ENCODE measurements around the gene MYO5C.
"Not testable (repeated sequence)": the region's sequence is repeated elsewhere in the genome, so short reads cannot be mapped to it uniquely, and the experiment has no call there.

Gene MYO5C

DNA sequence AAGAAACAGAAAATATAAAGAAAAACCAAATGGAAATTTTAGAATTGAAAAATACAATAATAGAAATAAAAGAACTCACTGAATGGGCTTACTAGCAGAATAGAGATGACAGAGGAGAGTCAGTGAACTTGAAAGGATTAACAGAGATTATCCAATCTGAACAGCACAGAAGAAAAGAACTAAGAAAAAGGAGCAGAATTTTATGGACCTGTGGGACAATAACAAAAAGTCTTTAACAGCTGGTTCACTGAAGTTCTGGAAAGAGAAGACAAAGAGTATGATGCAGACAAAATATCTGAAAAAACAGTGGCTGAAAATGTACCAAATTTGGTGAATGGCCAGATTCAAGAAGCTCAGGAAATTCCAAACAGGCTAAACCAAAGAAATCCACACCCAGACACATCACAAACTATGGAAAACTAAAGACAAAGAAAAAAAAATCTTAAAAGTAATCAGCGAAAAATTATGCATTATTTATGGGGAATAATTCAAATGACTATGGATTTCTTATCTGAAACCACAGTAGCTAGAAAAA is 94.7 kb downstream of the MYO5C start:
- no peak for DNase-seq

DNA sequence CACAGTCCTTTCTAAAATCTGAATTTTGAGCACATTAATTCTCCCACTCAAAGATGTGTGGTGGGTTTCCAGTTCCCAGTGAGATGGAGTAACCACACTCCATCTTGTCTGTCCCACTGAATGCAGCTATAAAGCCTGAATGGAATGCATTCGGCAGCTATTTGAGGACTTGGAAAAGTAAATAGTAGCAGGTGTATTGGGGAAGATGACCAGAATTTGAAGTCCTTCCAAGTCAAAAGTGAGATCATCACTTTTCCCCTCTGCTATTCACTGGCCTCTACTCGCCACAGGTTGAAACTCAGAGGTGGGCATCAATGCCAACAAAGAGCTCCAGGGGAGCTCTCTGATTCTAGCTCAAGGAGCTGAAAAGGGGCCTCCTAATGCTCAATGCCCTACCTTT is 96.3 kb downstream of the MYO5C start:
- no peak for DNase-seq

DNA sequence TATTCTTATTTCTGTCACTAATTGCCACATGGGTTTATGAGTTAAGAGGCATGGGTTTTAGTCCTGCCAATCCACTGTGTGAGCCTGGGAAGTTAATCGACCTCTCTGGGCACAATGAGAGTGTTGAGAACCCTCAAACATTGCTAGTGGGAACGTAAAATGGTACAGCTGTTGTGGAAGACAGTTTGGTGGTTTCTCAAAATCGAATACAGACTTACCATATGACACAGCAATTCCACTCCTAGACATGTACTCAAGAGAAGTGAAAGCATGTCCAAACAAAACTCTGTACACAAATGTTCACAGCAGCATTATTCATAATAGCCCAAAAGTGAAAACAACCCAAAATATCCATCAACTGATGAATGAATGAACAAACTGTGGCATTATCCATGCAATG is 98.7 kb downstream of the MYO5C start:
- no peak for DNase-seq

DNA sequence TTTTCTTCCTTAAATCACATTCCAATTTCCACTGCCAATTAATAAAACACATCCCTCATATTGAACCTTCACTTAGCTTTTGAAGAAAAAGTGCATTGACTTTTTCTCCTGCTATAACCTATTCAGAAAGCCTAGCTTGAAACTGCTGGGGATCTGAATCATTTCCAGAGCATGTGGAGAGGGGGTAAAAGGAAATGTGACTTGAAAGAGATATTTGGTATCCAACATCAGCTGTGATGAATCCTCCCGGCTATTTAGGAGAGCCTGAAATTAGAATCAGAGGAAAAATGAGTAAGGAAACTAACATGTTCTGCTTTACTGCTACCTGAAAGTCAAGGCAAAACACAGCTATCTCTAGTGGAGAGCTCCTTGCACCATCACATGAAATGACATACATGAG is 101.8 kb downstream of the MYO5C start:
- DNase-seq, result no peak

DNA sequence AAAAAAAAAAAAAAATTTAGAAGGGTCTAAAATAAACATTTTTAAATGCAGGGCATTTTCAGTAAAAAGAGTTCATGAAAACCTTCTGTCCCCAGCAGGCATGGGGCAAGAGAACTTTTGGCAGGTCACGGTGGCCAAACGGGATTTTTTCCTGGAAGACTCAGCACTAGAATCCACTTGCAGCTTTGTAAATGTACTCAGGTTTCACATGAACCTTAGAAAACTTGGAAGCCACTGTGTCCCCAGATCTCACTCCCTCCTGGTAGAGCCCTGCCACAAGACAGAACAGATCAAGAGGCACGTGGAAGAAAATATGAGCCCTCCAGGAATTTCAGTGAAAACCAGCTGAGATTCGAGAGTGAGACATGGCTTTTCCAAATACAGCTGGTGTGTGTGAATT is 102.3 kb downstream of the MYO5C start:
- DNase-seq, result no peak

DNA sequence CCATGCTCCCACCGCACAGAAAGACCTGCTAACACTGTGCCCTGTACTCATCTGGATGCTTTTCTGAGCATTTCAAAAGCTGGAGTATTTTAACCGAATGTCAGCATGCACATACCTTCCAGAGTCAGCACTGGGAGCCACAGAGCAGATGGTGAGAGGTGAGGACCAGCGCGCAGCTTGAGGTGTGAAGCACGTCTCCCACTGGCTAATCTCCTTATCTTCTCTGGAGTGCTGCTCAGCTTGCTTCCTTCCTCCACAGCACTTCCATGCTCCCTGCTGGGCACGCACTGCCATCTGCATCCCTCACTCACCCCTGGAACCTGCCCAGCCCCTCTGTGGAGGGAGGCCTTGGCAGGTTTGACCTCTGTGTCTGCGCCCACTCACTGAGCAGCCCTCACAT is 104.4 kb downstream of the MYO5C start, which contains the start of gene GNB5:
Gene GNB5, minus strand, starts transcription at position 186 of the 400 bp plus-strand sequence. CDS start 6,716 bp downstream, outside the sequence.
- DNase-seq, result no peak

DNA sequence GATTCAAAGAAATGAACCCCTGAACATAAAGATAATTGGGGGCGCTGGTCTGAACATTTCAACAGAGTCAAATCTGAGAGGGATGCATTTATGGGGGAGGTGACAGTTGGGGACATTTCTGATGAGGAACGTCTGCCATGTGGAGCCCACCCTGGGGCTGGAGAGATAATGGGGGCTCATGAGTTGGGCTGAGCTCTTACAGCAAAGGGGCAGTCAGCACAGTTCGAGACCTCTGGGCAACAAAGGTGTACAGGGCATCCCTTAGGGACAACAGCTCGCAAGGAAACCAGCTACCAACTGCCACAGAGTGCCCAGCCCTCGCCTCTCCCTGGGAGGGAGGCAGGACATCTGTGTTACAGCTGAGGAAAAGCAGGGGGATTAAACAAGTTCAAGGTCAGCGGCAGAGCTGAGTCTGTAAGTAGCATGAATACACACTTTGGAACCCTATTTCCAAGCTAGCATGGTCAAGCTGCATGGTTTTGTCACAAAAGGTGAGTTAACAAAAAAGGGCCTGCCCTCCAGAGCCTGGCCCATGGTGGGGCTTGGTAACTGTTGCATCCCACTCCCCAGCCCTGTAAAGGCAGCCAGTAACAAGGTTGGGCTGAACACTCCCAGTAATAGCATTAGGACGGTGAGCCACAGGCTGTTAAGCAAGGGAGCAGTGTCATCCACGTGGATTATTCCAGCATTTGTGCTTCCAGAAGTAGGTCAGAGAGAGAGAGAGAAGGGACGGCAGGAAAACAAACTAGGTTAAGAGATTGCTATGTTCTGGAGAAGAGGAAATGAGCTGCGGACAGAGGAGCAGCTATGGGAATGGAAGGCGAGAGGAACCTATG is 108.7 kb downstream of the MYO5C start:
- no peak for DNase-seq

DNA sequence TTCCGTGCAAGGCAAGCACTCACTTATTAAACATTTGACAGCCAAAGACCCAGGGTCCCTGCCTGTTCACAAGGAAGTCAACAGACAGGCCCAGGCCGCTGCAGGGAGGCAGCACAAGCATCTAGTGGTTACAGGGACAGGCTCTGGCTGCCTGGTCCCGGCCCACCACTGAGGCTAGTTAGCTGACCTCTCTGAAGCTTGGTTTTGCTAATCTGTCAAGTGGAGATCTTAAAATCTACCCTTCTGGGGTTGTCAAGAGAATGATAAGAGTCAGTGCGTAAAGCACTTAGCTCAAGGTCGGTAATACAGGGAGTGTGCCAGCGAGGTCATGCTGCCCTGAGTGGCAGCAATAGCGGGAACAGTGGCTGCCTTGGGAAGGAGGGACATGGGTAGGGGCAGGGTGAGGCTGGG is 110.4 kb downstream of the MYO5C start:
- DNase-seq, result no peak

DNA sequence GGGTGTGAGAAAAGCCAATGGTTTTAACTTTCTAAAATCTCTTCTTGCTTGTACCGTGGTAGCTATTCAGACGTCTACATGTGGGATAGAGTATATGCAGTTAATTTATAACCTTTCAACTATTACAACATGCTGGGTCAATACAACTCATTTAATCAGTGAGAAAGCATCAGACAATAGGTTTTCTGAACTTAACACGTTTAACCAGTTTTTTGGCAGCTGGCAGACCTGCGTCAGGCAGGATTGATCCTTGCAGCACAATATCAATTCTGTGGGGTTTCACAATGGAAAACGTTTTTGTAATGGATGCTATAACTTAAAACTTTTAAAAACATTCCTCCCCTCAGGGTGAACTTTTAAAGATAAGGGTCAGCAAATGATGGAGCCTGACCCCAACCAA is 110.9 kb downstream of the MYO5C start:
- DNase-seq, result no peak

DNA sequence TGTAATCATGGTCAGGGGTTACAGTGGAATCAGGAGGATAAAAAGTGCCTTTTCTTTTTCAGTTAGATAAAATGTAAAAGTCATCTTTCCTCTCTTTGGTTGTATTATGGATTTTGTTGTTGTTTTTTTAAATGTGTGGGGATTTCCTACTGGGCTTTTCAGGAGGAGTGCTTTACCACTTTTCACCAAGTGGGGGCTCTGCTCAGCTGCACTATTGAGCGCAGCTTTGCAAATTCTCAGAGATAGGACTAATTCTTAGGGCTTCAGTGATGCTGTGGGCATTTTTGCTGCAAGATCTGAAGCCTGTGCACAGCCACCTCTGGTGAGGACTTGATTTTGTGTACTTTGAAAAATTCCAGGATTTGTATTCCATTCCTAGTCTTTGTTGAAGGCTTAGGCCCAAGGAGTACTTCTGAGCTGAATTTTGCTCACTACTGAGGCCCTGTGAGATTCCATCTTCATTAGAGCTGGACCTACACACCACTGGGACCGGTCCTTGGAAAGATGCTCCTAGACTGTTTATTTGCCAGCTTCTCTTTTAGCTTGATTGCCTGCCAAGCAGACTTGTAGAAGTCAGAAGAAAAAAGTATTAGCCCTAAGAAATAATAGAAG is 111.9 kb downstream of the MYO5C start:
- DNase-seq, result no peak

DNA sequence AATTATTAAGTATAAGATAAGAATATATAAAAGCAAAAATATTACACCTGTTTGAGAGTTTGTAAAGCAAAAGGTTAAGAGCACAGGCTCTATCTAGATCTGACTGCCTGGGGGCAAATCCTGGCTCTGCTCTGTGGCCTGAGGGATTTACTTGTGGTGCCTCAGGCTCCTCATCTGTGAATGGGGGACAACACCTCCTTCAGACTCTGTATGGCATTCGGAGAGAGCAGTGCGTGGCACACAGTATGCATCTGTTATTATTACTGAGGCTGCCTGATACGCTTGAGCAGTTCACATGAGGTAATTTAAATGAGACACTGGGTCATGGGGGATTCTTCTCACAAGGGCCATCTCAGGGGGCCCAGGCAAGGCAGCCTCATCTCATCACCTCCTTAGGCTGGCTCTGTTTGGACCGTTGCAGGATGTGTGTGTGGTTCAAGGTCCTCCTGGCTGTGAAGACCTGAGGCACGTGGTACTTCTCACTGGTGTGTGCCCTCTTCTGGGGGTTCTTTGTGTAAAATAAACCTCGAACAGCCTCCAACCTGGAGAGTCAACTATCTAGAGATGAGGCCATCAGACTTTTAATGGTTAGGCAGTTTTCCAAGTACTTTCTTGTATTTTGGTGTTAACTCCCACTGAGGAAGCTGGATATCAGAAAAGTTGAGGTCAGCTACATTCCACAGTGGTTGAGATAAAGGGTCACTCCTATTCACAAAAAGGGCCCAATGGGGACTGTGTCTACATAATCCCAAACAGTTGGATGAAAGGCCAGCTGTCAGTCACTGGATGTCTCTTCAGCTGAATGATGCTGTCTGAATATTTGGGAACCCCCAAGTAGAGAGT is 113.4 kb downstream of the MYO5C start:
- no peak for DNase-seq

DNA sequence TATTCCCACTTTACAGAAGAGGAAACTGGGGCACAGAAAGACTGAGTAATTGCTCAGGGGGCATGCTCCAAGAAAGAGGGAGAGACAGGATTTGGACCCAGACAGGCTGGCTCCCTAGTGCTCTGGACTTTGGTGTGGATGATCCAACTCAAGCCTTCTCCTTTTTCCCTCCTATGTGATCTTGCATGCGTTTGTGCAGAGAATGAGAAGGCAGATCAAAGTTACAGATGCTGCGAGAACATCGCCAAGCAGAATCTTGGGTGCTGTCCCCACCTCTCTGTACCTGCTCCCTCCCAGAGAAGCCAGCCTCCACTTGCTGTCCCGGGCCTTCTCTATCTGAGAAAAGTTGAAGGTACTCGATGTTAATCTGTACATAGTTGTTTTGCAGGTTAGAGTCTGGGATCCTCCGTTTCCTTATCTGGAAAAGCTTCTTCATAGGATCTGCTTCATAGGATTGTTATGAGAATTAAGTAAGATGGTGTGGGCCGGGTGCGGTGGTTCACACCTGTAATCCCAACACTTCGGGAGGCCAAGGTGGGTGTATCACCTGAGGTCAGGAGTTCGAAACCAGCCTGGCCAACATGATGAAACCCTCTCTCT is 114.7 kb downstream of the MYO5C start:
- DNase-seq, result no peak

DNA sequence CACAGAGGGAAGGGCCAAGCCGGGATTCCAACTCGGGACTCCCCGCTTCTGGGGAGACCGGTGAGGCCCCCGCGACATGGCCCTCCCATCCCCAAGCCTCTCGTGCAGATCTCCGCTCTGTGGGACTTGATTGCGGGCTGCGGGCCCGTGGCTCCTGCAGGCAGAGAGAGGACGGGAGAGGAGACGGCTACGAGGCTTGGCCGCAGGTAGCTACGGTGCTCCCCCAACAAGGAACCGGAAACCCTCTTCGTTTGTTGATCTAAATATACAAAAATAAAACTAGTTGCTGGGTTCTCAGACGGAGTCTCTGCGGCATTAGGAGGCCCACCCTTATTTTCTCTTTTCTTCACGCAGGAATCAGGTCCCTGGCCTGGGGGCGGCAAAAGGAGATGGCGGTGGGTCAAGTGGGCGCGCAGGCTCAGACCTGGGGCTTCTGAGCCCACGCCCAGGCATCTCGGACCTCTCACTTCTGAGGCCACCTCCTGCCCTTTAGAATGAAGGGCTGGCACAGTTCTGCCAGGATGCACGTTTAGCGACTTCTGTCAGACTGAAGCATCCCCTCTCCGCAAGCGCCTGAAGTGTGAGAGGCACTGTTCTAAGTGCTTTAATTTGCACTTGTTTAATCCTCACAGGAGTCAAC is 115.3 kb downstream of the MYO5C start:
- no peak for DNase-seq

DNA sequence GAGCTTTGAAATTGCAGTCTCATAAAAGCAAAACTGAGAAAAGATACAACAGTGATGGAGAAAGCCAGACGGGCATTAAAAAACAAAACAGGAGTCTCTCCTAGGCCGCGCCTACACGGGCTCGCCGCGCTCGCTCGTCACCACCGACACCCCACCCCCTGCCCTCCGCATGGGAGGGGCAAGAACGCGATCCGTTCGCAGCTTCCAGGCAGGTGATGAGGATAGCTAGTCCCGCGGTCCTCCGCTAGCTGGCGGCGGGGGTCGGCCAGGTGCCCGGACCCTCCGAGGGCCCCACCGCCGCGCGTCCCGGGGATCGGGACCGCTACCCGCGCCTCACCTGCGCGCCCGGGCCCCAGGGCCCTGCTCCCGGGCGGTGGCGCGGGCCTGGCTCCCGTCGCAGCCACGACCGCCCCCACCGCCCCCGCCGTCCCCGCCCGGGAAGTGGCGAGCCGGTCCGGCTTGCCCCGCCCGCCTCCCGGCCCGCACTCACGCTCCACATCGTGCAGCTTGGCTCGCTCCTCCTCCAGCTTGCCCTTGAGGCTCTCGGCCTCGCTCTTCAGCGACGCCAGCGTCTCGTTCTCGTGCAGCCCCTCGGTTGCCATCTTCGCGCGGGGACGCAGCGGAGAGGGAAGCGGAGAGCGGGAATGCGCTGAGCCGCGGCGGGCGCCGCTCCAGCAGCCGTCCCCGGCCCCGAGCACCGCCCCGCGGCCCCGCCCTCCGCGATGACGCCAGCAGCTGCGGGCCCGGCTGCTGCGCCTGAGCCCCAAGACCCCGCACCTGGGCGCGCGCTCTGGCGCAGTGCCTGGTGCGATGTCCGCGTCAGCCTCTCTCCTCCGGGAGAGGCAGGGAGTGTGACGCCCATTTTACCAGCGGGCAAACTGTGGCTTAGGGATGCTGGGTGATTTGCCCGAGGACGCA is 116.1 kb downstream of the MYO5C start:
- DNase-seq, result peak; percentile 39

DNA sequence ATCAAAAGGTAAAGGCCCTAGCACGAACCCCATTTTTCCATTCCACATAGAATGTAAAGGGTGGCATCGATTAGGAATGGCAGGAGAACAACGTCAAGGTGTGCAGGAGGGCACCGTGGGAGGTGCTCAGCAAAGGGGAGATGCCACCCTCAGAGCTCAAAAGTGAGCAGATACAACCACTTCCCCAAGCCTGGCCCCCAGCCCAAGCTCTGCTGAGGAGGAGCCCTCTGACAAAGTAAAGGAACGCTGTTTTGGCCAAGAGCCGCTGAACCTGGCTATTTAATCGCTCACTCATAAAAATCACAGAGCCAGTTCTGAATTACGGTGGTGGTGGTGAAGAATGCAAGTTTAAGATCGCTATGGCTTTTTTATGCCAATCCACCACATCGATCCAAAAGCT is 116.8 kb downstream of the MYO5C start:
- no peak for DNase-seq

DNA sequence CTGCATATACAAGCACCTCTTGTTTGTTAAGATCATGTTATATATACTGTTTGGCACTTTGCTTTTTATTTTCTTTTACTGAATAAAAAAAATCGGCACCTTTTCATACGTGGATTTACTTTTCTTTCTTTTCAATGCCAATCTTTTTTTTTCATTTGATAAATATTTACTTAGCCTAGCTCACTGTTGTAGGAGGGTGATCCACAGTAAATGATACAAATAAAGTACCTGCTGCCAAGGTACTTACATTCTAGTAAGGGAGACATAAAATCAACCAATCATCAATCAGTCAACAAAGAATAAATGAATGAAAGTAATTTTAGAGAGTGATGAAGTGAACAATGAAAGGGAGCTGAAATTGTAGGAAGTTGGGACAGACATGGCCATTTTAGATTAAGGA is 122.7 kb downstream of the MYO5C start:
- no peak for DNase-seq

DNA sequence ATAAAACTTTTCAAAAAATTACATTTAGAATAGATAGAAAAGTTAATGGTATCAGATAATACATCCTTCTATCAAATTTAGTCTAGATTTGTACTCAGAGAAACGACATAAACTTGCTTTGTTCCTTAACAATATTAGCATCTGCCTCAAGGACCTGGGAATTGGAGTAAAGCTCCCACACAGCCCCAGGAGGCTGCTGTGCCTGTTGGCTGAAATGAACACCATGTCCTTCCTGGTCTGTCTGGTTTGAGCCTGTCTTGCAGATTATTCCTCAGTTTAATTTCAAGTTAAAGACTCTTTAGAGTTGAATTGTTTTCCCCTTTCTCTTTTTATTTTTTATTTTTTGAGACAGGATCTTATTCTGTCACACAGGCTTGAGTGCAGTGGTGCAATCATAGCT is 123.8 kb downstream of the MYO5C start:
- no peak for DNase-seq

DNA sequence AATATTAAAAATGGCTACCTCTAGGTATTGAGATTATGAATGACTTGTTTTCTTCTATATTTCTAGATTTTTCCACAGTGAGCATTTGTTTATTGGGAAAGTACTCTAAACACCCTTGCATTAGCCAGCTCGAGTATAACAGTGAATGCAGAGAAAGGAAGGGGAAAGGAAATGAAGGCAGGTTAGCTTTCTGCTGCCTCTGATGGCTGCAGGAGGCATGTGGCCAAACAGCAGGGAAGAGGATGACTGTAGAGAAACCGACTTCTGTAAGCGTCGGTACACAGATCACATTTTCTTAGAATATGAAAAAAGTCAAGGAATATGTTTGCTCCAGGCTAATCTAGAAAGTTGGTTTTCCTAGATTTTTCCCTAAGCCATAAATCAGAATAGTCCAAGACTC is 124.2 kb downstream of the MYO5C start:
- no peak for DNase-seq

DNA sequence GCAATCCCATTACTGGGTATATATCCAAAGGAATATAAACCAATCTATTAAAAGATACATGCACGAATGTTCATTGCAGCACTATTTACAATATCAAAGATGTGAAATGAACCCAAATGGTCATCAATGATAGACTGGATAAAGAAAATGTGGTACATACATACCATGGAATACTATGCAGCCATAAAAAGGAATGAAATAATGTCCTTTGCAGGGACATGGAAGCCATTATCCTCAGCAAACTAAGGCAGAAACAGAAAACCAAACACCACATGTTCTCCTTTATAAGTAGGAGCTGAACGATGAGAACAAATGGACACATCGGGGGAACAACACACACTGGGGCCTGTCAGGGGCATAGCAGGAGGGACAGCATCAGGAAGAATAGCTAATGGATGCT is 125.4 kb downstream of the MYO5C start:
- DNase-seq, result not testable (repeated sequence)

DNA sequence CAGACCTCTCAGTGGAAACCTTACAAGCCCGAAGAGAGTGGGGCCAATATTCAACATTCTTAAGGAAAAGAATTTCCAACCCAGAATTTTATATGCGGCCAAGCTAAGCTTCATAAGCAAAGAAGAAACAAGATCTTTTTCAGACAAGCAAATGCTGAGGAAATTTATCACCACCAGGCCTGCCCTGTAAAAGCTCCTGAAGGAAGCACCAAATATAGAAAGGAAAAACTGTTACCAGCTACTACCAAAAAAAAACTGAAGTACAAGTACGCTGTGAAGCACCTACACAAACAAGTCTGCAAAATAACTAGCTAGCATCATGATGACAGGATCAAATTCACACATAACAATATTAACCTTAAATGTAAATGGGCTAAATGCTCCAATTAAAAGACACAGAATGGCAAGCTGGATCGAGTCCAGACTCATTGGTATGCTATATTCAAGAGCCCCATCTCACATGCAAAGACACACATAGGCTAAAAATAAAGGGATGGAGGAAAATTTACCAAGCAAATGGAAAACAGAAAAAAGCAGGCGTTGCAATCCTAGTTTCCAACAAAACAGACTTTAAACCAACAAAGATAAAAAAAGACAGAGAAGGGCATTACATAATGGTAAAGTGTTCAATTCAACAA is 130.0 kb downstream of the MYO5C start:
- DNase-seq, result not testable (repeated sequence)
